ENCODE data around the gene GLB1L2.

Gene GLB1L2

GRCh38 chr11:134332782-134333181 lies 994 bp downstream of the GLB1L2 start:
- H3K9me3 ChIP-seq (ENCODE audit: insufficient read depth, low read depth, low read length): peaks cover 13% of the 10 kb centered on the region; the same call in 1 of the 2 replicates
- TF ChIP-seq CTCF (conservative IDR thresholded peaks at IDR 0.05; ENCODE audit: low read length): no peak
- TF ChIP-seq EZH2phosphoT487 (IDR thresholded peaks at IDR 0.05; ENCODE audit: borderline replicate concordance): no peak
- no peaks in the 10 kb centered on the region for H3K27me3 ChIP-seq (ENCODE audit: insufficient read depth, low read length, poor library complexity, severe bottlenecking)
- no peak overlapping the region for H3K4me3 ChIP-seq (ENCODE audit: low read length, poor library complexity, severe bottlenecking)
- no peaks in the 10 kb centered on the region for H3K9me2 ChIP-seq (replicated peaks; ENCODE audit: low read depth, low read length)
- no peak overlapping the region for H3K4me2 ChIP-seq (ENCODE audit: low read depth, low read length, poor library complexity, severe bottlenecking)
- no peaks in the 10 kb centered on the region for H3K79me2 ChIP-seq (ENCODE audit: insufficient read depth, low read length)
- no peaks in the 10 kb centered on the region for H3K4me1 ChIP-seq (ENCODE audit: insufficient read depth, low read length, poor library complexity, severe bottlenecking)
- no peaks in the 10 kb centered on the region for H3F3A ChIP-seq (ENCODE audit: low read depth)
- no peak overlapping the region for H3K9ac ChIP-seq (ENCODE audit: low read depth, low read length, poor library complexity, severe bottlenecking)
- H2AFZ ChIP-seq (ENCODE audit: low read length): no peak overlapping the region
- no peaks in the 10 kb centered on the region for H3K36me3 ChIP-seq (ENCODE audit: insufficient read depth, low read length)
- no peaks in the 10 kb centered on the region for H4K20me1 ChIP-seq (ENCODE audit: insufficient read depth, low read length, poor library complexity, severe bottlenecking)

- no peak overlapping the region for H3K9ac ChIP-seq (ENCODE audit: low read depth, low read length, poor library complexity, severe bottlenecking)
- H3K4me3 ChIP-seq (ENCODE audit: low read length, poor library complexity, severe bottlenecking): no peak overlapping the region
- H3K4me2 ChIP-seq (ENCODE audit: low read depth, low read length, poor library complexity, severe bottlenecking): no peak overlapping the region
- TF ChIP-seq CTCF (conservative IDR thresholded peaks at IDR 0.05; ENCODE audit: low read length) (no peak), EZH2phosphoT487 (IDR thresholded peaks at IDR 0.05; ENCODE audit: borderline replicate concordance) (no peak)
- no peaks in the 10 kb centered on the region for H3F3A ChIP-seq (ENCODE audit: low read depth)
- H3K9me2 ChIP-seq (replicated peaks; ENCODE audit: low read depth, low read length): no peaks in the 10 kb centered on the region
- no peaks in the 10 kb centered on the region for H3K79me2 ChIP-seq (ENCODE audit: insufficient read depth, low read length)
- H3K36me3 ChIP-seq (ENCODE audit: insufficient read depth, low read length): no peaks in the 10 kb centered on the region
- H3K9me3 ChIP-seq (ENCODE audit: insufficient read depth, low read depth, low read length): peaks cover 16% of the 10 kb centered on the region; the same call in 1 of the 2 replicates
- no peaks in the 10 kb centered on the region for H3K4me1 ChIP-seq (ENCODE audit: insufficient read depth, low read length, poor library complexity, severe bottlenecking)
- no peaks in the 10 kb centered on the region for H3K27me3 ChIP-seq (ENCODE audit: insufficient read depth, low read length, poor library complexity, severe bottlenecking)
- H2AFZ ChIP-seq (ENCODE audit: low read length): no peak overlapping the region
- no peaks in the 10 kb centered on the region for H4K20me1 ChIP-seq (ENCODE audit: insufficient read depth, low read length, poor library complexity, severe bottlenecking)
These were observed 1.5 kb downstream of the GLB1L2 start for GRCh38 chr11:134333312-134333711.

- no peak overlapping the region for H2AFZ ChIP-seq (ENCODE audit: low read length)
- H3K4me3 ChIP-seq (ENCODE audit: low read length, poor library complexity, severe bottlenecking): no peak overlapping the region
- no peaks in the 10 kb centered on the region for H3K36me3 ChIP-seq (ENCODE audit: insufficient read depth, low read length)
- no peaks in the 10 kb centered on the region for H3K27me3 ChIP-seq (ENCODE audit: insufficient read depth, low read length, poor library complexity, severe bottlenecking)
- no peaks in the 10 kb centered on the region for H3K4me1 ChIP-seq (ENCODE audit: insufficient read depth, low read length, poor library complexity, severe bottlenecking)
- no peak overlapping the region for H3K9ac ChIP-seq (ENCODE audit: low read depth, low read length, poor library complexity, severe bottlenecking)
- H3K79me2 ChIP-seq (ENCODE audit: insufficient read depth, low read length): no peaks in the 10 kb centered on the region
- H3K9me3 ChIP-seq (ENCODE audit: insufficient read depth, low read depth, low read length): peaks cover 16% of the 10 kb centered on the region; the same call in 1 of the 2 replicates
- H3K9me2 ChIP-seq (replicated peaks; ENCODE audit: low read depth, low read length): no peaks in the 10 kb centered on the region
- no peak overlapping the region for H3K4me2 ChIP-seq (ENCODE audit: low read depth, low read length, poor library complexity, severe bottlenecking)
- no peaks in the 10 kb centered on the region for H4K20me1 ChIP-seq (ENCODE audit: insufficient read depth, low read length, poor library complexity, severe bottlenecking)
- H3F3A ChIP-seq (ENCODE audit: low read depth): no peaks in the 10 kb centered on the region
- TF ChIP-seq CTCF (conservative IDR thresholded peaks at IDR 0.05; ENCODE audit: low read length) (no peak), EZH2phosphoT487 (IDR thresholded peaks at IDR 0.05; ENCODE audit: borderline replicate concordance) (no peak)
These were observed 2.2 kb downstream of the GLB1L2 start for GRCh38 chr11:134333946-134334345.
